ENCODE results near the gene OR5V1.

OR5V1 gene

GRCh38 chr6:29368765-29369164, at the start of gene OR5V1:
TSS of gene OR5V1 (minus strand) at chr6:29368865. CDS start at chr6:29356195, 12,670 bp downstream.
- no peak for TF ChIP-seq CTCF (IDR thresholded peaks at IDR 0.05; ENCODE audit: control insufficient read depth, insufficient read depth, low read depth, low read length, missing control alignments)
- no peak for DNase-seq (ENCODE audit: low read depth)
- no peak within 1 kb of the TSS for H3K4me3 ChIP-seq (ENCODE audit: control insufficient read depth, low read depth, low read length)

GRCh38 chr6:29414588-29414987, 45.9 kb upstream of the OR5V1 start, which contains the start of gene OR12D1:
TSS of gene OR12D1 (plus strand) at chr6:29414928.
- H3K4me3 ChIP-seq (ENCODE audit: control insufficient read depth, low read depth, low read length), result no peak within 1 kb of the TSS
- no peak for DNase-seq (ENCODE audit: low read depth)
- no peak for TF ChIP-seq CTCF (IDR thresholded peaks at IDR 0.05; ENCODE audit: control insufficient read depth, insufficient read depth, low read depth, low read length, missing control alignments)

GRCh38 chr6:29403801-29404200, 35.1 kb upstream of the OR5V1 start:
- no peak overlapping the region for H3K4me3 ChIP-seq (ENCODE audit: control insufficient read depth, low read depth, low read length)
- TF ChIP-seq CTCF (IDR thresholded peaks at IDR 0.05; ENCODE audit: control insufficient read depth, insufficient read depth, low read depth, low read length, missing control alignments), result no peak
- DNase-seq (ENCODE audit: low read depth), result no peak

GRCh38 chr6:29399525-29399924, 30.9 kb upstream of the OR5V1 start:
- no peak for DNase-seq (ENCODE audit: low read depth)
- TF ChIP-seq CTCF (IDR thresholded peaks at IDR 0.05; ENCODE audit: control insufficient read depth, insufficient read depth, low read depth, low read length, missing control alignments), result no peak
- H3K4me3 ChIP-seq (ENCODE audit: control insufficient read depth, low read depth, low read length), result no peak overlapping the region

- H3K4me3 ChIP-seq (ENCODE audit: control insufficient read depth, low read depth, low read length), result no peak within 1 kb of the TSS
- no peak for DNase-seq (ENCODE audit: low read depth)
- no peak for TF ChIP-seq CTCF (IDR thresholded peaks at IDR 0.05; ENCODE audit: control insufficient read depth, insufficient read depth, low read depth, low read length, missing control alignments)
Observed at GRCh38 chr6:29395331-29395730, 26.7 kb upstream of the OR5V1 start, which contains the start of gene OR12D2. TSS of gene OR12D2 (plus strand) at chr6:29395631. CDS start at chr6:29396700, 1,069 bp downstream.

GRCh38 chr6:29388533-29388932, 19.9 kb upstream of the OR5V1 start:
- H3K4me3 ChIP-seq (ENCODE audit: control insufficient read depth, low read depth, low read length), result no peak overlapping the region
- no peak for DNase-seq (ENCODE audit: low read depth)
- no peak for TF ChIP-seq CTCF (IDR thresholded peaks at IDR 0.05; ENCODE audit: control insufficient read depth, insufficient read depth, low read depth, low read length, missing control alignments)

- no peak for DNase-seq (ENCODE audit: low read depth)
- no peak for TF ChIP-seq CTCF (IDR thresholded peaks at IDR 0.05; ENCODE audit: control insufficient read depth, insufficient read depth, low read depth, low read length, missing control alignments)
- H3K4me3 ChIP-seq (ENCODE audit: control insufficient read depth, low read depth, low read length), result no peak overlapping the region
Observed at GRCh38 chr6:29376003-29376402, 7.3 kb upstream of the OR5V1 start.
